ENCODE results near the gene GNG7.

Gene GNG7

DNA sequence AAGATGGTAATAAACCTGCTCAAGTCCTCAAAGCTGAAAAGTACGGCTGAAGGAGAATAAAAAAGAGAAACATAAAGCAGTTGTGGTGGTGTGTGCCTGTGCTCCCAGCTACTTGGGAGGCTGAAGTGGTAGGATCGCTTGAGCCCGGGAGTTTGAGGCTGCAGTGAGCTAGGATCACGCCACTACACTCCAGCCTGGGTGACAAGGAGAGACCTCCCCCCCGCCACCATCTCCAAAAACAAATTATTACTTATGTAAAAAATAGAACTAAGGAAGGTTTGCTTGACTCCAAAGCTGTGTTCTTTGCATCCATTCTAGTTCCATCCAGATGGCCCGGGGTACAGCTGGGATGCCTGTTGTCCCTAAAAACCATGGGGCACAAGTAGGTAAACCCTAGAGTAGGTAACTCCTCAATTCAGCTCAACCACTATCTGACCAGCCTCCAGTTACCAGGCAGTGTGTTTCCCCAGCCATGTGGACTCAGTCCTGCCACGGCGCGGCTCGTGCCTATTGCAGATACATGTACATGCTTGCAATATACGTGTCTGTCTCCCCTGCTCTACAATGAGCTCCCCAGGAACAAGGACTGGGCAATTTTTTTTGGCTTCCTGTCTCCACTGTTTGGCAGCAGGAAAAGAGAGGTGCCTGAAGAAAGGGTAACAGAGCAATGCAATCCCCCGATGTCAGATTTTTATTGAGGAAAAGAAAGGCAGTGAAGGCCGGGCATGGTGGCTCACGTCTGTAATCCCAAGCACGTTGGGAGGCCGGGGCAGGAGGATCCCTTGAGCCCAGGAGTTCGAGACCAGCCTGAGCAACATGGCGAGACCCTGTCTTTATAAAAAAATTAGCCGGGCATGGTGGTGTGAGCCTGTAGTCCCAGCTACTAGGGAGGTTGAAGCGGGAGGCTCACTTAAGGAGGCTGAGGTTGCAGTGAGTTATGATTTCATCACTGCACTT lies 101.3 kb downstream of the GNG7 start:
- H3K4me2 ChIP-seq (ENCODE audit: insufficient read depth, low read length, poor library complexity, severe bottlenecking), result no peak overlapping the region
- no peak overlapping the region for H2AK5ac ChIP-seq (ENCODE audit: low read depth, low read length)
- no peak overlapping the region for H3K18ac ChIP-seq (ENCODE audit: low read length)
- WGBS, 2 donors (ENCODE audit: extremely low coverage in 2 of 2, insufficient read length in 2 of 2, insufficient replicate concordance in 1 of 2), result no CpG with 5 or more reads among the region's 20 CpGs
- H3K4me1 ChIP-seq (ENCODE audit: control insufficient read depth in 2 of 2, insufficient read depth in 1 of 2, low read depth in 1 of 2, low read length in 2 of 2), result peaks cover 5 to 14% of the 10 kb centered on the region in 2 donors
- H3K14ac ChIP-seq (ENCODE audit: low read length), result no peak overlapping the region
- no peaks in the 10 kb centered on the region for H3K79me1 ChIP-seq (ENCODE audit: low read depth, low read length)
- no peak overlapping the region for H3K9ac ChIP-seq (ENCODE audit: low read depth, low read length, poor library complexity)
- no peak overlapping the region for H4K91ac ChIP-seq (ENCODE audit: low read depth, low read length, poor library complexity)
- H2AFZ ChIP-seq (ENCODE audit: low read length), result no peak overlapping the region
- H4K8ac ChIP-seq (ENCODE audit: low read depth, low read length), result no peak overlapping the region
- no peaks in the 10 kb centered on the region for H3K36me3 ChIP-seq (replicated peaks in 1 of 2; ENCODE audit: control insufficient read depth in 2 of 2, insufficient read depth in 2 of 2, low read length in 2 of 2)
- H2BK5ac ChIP-seq (ENCODE audit: low read length), result no peak overlapping the region
- no peak overlapping the region for H3K4me3 ChIP-seq (ENCODE audit: low read length in 2 of 2)
- H3K9me3 ChIP-seq (replicated peaks in 1 of 2; ENCODE audit: control insufficient read depth in 2 of 2, insufficient read depth in 1 of 2, low read depth in 1 of 2, low read length in 2 of 2), result no peaks in the 10 kb centered on the region
- H2BK12ac ChIP-seq (ENCODE audit: low read length), result no peak overlapping the region
- H3K27me3 ChIP-seq (ENCODE audit: control insufficient read depth in 3 of 3, insufficient read depth in 3 of 3, low read depth in 1 of 3, low read length in 3 of 3), result peaks cover 0 to 2% (median 1%) of the 10 kb centered on the region in 3 experiments
- no peak for DNase-seq (ENCODE audit: low spot score)
- H3K4ac ChIP-seq (ENCODE audit: low read length), result no peak overlapping the region
- no peak overlapping the region for H3K27ac ChIP-seq (replicated peaks; ENCODE audit: low read length)
- no peak overlapping the region for H3K23ac ChIP-seq (ENCODE audit: low read depth, low read length, poor library complexity)
- H2BK120ac ChIP-seq (ENCODE audit: low read depth, low read length), result no peak overlapping the region
- H2BK15ac ChIP-seq (ENCODE audit: low read length), result no peak overlapping the region

DNA sequence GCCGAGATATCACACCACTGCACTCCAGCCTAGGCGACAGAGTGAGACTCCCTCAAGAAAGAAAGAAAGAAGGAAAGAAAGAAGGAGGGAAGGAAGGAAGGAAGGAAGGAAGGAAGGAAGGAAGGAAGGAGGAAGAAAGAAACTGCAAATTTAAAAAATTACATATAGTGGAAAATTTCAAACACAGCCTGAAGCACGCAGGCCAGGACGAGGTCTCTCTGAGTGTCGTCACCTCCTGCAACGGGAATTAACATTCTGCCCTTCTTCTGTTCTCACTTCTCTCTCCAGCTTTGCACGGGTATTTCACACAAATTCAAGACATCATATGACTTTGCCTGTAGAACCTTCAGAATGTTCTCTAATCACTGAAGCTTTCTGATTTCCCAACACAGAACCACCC lies 108.2 kb downstream of the GNG7 start:
- Histone ChIP-seq H3K23ac (ENCODE audit: low read depth, low read length, poor library complexity) (no peak overlapping the region), H3K4me3 (ENCODE audit: low read length in 2 of 2) (no peak overlapping the region), H3K14ac (ENCODE audit: low read length) (no peak overlapping the region), H3K9ac (ENCODE audit: low read depth, low read length, poor library complexity) (no peak overlapping the region), H4K91ac (ENCODE audit: low read depth, low read length, poor library complexity) (no peak overlapping the region), H2BK5ac (ENCODE audit: low read length) (no peak overlapping the region), H3K27me3 (ENCODE audit: control insufficient read depth in 3 of 3, insufficient read depth in 3 of 3, low read depth in 1 of 3, low read length in 3 of 3) (peaks cover 0 to 2% (median 0%) of the 10 kb centered on the region in 3 experiments), H4K8ac (ENCODE audit: low read depth, low read length) (no peak overlapping the region), H3K4me1 (ENCODE audit: control insufficient read depth in 2 of 2, insufficient read depth in 1 of 2, low read depth in 1 of 2, low read length in 2 of 2) (peaks cover under 1 to 1% of the 10 kb centered on the region in 2 donors), H2BK12ac (ENCODE audit: low read length) (no peak overlapping the region), H3K4ac (ENCODE audit: low read length) (no peak overlapping the region), H2BK120ac (ENCODE audit: low read depth, low read length) (no peak overlapping the region), H3K18ac (ENCODE audit: low read length) (no peak overlapping the region), H3K36me3 (replicated peaks in 1 of 2; ENCODE audit: control insufficient read depth in 2 of 2, insufficient read depth in 2 of 2, low read length in 2 of 2) (no peaks in the 10 kb centered on the region), H3K4me2 (ENCODE audit: insufficient read depth, low read length, poor library complexity, severe bottlenecking) (no peak overlapping the region), H2AK5ac (ENCODE audit: low read depth, low read length) (no peak overlapping the region), H3K27ac (replicated peaks; ENCODE audit: low read length) (no peak overlapping the region), H2AFZ (ENCODE audit: low read length) (no peak overlapping the region), H2BK15ac (ENCODE audit: low read length) (no peak overlapping the region), H3K9me3 (replicated peaks in 1 of 2; ENCODE audit: control insufficient read depth in 2 of 2, insufficient read depth in 1 of 2, low read depth in 1 of 2, low read length in 2 of 2) (no peaks in the 10 kb centered on the region), H3K79me1 (ENCODE audit: low read depth, low read length) (no peaks in the 10 kb centered on the region)
- no CpG with 5 or more reads among the region's 7 CpGs for WGBS, 2 donors (ENCODE audit: extremely low coverage in 2 of 2, insufficient read length in 2 of 2, insufficient replicate concordance in 1 of 2)
- DNase-seq (ENCODE audit: low spot score), result no peak

DNA sequence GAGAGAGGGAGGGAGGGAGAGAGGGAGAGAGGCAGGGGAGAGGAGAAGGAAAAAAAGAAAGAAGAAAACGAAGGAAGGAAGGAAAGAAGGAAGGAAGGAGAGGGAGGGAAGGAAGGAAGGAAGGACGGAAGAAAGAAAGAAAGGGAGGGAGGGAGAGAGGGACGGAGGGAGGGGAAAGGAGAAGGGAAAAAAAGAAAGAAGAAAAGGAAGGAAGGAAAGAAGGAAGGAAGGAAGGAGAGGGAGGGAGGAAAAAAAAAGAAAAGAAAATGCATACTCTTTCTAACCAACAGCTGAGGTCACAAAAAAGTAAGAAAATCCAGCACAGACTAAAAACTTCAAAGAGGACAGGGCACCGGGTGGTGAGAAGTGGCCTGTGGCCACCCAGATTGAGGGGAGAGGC lies 109.7 kb downstream of the GNG7 start:
- H3K79me1 ChIP-seq (ENCODE audit: low read depth, low read length), result no peaks in the 10 kb centered on the region
- peaks cover 0 to 2% (median 0%) of the 10 kb centered on the region in 3 experiments for H3K27me3 ChIP-seq (ENCODE audit: control insufficient read depth in 3 of 3, insufficient read depth in 3 of 3, low read depth in 1 of 3, low read length in 3 of 3)
- no peaks in the 10 kb centered on the region for H3K36me3 ChIP-seq (replicated peaks in 1 of 2; ENCODE audit: control insufficient read depth in 2 of 2, insufficient read depth in 2 of 2, low read length in 2 of 2)
- no peak overlapping the region for H2BK5ac ChIP-seq (ENCODE audit: low read length)
- no peak overlapping the region for H4K91ac ChIP-seq (ENCODE audit: low read depth, low read length, poor library complexity)
- H2BK120ac ChIP-seq (ENCODE audit: low read depth, low read length), result no peak overlapping the region
- H2BK12ac ChIP-seq (ENCODE audit: low read length), result no peak overlapping the region
- no peak overlapping the region for H3K4ac ChIP-seq (ENCODE audit: low read length)
- H3K4me2 ChIP-seq (ENCODE audit: insufficient read depth, low read length, poor library complexity, severe bottlenecking), result no peak overlapping the region
- no peak overlapping the region for H2BK15ac ChIP-seq (ENCODE audit: low read length)
- H3K27ac ChIP-seq (replicated peaks; ENCODE audit: low read length), result no peak overlapping the region
- no peak overlapping the region for H3K18ac ChIP-seq (ENCODE audit: low read length)
- no peak overlapping the region for H2AFZ ChIP-seq (ENCODE audit: low read length)
- no peak overlapping the region for H2AK5ac ChIP-seq (ENCODE audit: low read depth, low read length)
- DNase-seq (ENCODE audit: low spot score), result no peak
- H3K23ac ChIP-seq (ENCODE audit: low read depth, low read length, poor library complexity), result no peak overlapping the region
- H3K14ac ChIP-seq (ENCODE audit: low read length), result no peak overlapping the region
- H3K4me3 ChIP-seq (ENCODE audit: low read length in 2 of 2), result no peak overlapping the region
- H4K8ac ChIP-seq (ENCODE audit: low read depth, low read length), result no peak overlapping the region
- no CpG with 5 or more reads among the region's 4 CpGs for WGBS, 2 donors (ENCODE audit: extremely low coverage in 2 of 2, insufficient read length in 2 of 2, insufficient replicate concordance in 1 of 2)
- peaks cover 0 to 3% of the 10 kb centered on the region in 2 donors for H3K4me1 ChIP-seq (ENCODE audit: control insufficient read depth in 2 of 2, insufficient read depth in 1 of 2, low read depth in 1 of 2, low read length in 2 of 2)
- no peak overlapping the region for H3K9ac ChIP-seq (ENCODE audit: low read depth, low read length, poor library complexity)
- no peaks in the 10 kb centered on the region for H3K9me3 ChIP-seq (replicated peaks in 1 of 2; ENCODE audit: control insufficient read depth in 2 of 2, insufficient read depth in 1 of 2, low read depth in 1 of 2, low read length in 2 of 2)

DNA sequence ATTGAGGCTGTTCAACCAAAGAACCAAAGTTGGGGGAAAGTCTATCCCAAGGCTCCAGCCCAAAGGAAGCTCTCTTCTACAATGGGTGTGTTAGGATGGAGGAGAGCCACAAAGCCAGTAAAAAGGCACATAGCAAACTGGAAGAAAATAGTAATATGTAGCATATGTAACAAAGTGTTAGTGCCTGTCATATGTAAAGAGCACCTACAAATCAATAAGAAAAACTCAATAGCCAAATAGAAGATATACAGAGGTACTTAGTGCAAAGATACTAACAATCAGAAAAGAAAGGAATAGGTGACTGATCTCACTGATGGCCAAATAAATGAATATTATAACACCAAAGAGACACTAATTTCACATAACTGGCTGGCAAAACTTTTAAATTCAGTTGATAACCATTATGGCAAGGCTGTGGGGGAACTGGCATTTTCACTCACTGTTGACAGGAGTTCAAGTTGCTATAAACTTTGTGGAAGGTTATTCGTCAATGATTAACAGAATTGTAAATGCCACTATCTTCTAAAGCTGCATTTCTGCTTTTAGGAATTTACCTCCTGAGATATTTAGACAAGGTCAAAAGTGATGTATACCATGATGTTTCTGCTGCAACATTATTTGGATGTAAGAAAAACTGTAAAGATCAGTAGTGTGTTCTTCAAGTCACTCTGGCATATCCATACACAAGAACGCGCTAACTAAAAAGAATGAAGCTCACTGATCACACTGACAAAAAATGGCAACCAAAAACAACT lies 110.8 kb downstream of the GNG7 start:
- Histone ChIP-seq H2AFZ (ENCODE audit: low read length) (no peak overlapping the region), H3K79me1 (ENCODE audit: low read depth, low read length) (no peaks in the 10 kb centered on the region), H3K4me1 (ENCODE audit: control insufficient read depth in 2 of 2, insufficient read depth in 1 of 2, low read depth in 1 of 2, low read length in 2 of 2) (peaks cover 5 to 7% of the 10 kb centered on the region in 2 donors), H4K91ac (ENCODE audit: low read depth, low read length, poor library complexity) (no peak overlapping the region), H3K9me3 (replicated peaks in 1 of 2; ENCODE audit: control insufficient read depth in 2 of 2, insufficient read depth in 1 of 2, low read depth in 1 of 2, low read length in 2 of 2) (no peaks in the 10 kb centered on the region), H2BK12ac (ENCODE audit: low read length) (no peak overlapping the region), H3K9ac (ENCODE audit: low read depth, low read length, poor library complexity) (no peak overlapping the region), H3K4me2 (ENCODE audit: insufficient read depth, low read length, poor library complexity, severe bottlenecking) (no peak overlapping the region), H4K8ac (ENCODE audit: low read depth, low read length) (no peak overlapping the region), H3K27ac (replicated peaks; ENCODE audit: low read length) (no peak overlapping the region), H3K4me3 (ENCODE audit: low read length in 2 of 2) (no peak overlapping the region), H3K36me3 (replicated peaks in 1 of 2; ENCODE audit: control insufficient read depth in 2 of 2, insufficient read depth in 2 of 2, low read length in 2 of 2) (no peaks in the 10 kb centered on the region), H3K27me3 (ENCODE audit: control insufficient read depth in 3 of 3, insufficient read depth in 3 of 3, low read depth in 1 of 3, low read length in 3 of 3) (peaks cover 0 to 2% (median 0%) of the 10 kb centered on the region in 3 experiments), H3K4ac (ENCODE audit: low read length) (no peak overlapping the region), H2AK5ac (ENCODE audit: low read depth, low read length) (no peak overlapping the region), H3K18ac (ENCODE audit: low read length) (no peak overlapping the region), H2BK15ac (ENCODE audit: low read length) (no peak overlapping the region), H2BK120ac (ENCODE audit: low read depth, low read length) (no peak overlapping the region), H3K23ac (ENCODE audit: low read depth, low read length, poor library complexity) (no peak overlapping the region), H3K14ac (ENCODE audit: low read length) (no peak overlapping the region), H2BK5ac (ENCODE audit: low read length) (no peak overlapping the region)
- no peak for DNase-seq (ENCODE audit: low spot score)
- no CpG with 5 or more reads among the region's 3 CpGs for WGBS, 2 donors (ENCODE audit: extremely low coverage in 2 of 2, insufficient read length in 2 of 2, insufficient replicate concordance in 1 of 2)

All from neuronal stem cell (in vitro differentiated cells).